ENCODE measurements around the gene ERBB4.
"Not testable (repeated sequence)": the region's sequence is repeated elsewhere in the genome, so short reads cannot be mapped to it uniquely, and the experiment has no call there.

ERBB4 gene

DNA sequence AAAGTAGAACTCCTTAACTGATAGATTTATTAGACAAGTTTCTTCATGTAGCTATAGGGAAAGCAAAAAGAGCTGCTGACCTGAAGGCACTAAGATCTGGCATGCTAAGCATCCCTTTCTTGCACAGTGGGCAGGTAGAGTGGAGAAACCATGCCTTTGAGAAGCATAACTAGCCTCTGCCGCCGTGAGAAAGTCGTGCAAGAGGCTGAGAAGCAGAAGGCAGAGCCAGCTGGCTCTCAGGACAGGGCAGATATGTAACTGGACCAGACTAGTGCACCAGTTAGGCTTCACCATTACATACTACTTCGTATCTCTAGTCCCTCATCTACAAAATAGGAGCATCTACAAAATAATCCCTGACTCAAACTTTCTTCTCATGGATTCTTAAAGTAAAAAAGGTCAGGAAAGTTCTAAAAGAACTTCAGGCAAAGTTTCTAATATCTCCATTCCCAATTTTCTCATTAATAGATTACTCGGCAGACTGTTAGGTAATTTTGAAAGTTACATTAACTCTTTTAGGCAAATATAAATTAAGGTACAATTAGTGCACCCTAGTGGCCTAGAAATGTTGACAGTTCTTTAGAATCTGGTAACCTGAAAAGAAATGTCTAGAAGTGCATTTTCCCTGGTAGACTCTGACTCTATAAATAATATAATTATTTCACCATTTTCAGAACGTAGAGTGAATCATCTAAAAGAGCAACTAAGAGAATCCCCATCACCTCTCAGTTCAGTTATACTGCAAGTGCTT is 10.3 kb downstream of the ERBB4 start:
- no peak for DNase-seq

DNA sequence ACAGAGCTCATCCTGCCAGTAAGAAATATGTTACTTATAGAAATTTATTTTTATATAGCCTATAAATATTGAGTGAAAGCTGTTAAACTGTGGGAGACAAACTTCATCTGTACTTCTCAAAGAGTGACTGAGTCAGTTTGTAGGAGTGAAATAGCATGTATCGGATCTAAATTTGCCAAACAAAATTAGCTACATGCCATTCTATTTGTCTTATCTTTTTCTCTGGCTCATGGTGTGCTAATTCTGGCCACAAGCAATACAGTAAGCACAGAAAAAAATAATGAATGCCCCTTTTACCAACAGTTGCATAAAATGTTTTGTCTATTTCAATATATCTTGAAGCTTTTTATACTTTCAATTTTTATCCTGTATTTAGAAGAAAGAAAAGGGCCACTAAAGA is 12.5 kb downstream of the ERBB4 start:
- no peak for DNase-seq

DNA sequence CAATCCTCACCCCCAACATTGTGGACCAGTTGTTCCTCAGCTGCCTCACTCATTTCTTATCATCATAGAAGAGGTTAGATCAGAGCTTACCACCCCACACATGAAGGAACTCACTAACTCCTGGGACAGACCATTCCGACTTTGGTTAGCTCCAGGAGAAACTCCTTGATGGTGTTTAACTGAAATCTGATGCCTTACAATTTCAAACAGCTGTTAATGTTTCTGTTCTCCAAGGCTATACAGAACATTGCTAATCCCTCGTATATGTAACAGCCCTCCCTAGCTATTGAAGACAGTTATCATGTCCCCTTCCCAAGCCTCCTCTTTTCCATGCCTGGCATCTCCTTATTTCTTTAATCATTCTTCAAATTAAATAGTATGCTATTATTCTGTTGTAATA is 14.8 kb downstream of the ERBB4 start:
- DNase-seq = no peak

DNA sequence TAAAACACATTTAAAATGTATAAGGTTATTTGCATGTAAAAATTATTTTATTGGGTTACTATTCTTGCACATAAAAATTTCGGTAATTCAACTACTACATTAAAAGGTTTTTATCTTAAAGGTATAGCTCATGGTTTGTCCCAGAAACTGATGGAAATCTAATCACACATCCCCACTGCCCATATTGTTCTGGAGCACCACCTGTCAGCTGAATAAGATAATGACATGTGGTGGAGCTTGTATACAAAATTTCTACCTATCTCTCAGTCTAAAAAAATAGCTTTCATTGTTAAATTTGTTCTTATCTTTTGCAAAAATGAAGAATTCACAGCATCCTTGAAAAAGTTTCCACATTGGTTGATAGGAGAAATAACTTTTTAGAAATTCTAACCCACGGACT is 18.3 kb downstream of the ERBB4 start:
- no peak for DNase-seq

DNA sequence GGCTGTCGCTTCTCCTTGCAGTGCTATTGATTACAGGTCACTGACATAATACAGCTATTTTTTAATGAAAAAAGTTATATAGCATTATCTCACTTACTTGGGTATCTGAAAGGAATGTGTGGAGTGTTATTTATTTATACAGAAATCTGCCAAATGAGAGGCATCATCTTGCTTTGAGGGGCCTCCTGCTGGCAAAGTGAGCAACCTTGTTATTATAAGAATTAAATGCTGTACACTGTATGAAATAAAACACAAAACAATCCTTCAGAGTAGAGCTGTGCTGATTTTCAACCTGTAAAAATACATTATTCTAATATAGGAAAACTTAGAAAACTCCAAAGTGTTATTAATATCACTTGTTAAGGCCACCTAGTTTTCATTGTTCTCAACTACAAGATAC is 20.9 kb downstream of the ERBB4 start:
- no peak for DNase-seq

DNA sequence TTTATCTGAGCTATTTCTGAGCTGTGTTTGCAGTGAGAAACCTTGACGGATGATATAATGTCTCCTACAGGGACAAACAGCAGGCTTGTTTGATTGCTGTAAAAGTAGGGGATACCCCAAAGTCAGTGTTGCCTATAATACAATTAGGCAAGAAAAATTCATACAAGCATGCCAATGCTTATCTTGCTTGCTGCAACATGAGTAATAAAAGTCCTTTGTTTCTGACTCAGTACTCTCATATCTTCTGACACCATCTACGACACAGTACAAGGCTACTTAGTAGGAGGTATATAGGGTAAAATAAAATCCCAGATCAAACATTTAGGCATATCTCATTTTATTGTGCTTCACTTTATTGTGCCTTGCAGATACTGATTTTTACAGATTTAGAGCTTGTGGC is 33.0 kb downstream of the ERBB4 start:
- DNase-seq = no peak

DNA sequence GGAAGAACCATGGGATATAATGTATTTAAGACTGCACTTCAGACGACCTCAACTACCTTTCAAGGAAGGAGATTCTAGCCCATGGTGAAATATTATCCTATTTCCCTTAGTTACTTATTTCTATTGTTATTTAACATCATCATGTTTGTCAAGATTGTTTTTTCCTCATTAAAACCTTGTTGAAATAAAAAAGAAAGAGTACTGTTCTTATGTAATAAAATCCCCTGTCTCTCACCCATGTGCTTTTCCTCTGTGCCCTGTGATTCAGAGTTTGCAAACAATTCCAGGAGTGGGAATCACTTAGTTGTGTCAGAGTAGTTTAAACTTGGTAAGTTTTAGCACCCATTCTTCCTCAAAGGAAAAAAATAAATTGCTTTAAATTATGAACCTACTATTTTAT is 43.6 kb downstream of the ERBB4 start:
- DNase-seq = no peak

DNA sequence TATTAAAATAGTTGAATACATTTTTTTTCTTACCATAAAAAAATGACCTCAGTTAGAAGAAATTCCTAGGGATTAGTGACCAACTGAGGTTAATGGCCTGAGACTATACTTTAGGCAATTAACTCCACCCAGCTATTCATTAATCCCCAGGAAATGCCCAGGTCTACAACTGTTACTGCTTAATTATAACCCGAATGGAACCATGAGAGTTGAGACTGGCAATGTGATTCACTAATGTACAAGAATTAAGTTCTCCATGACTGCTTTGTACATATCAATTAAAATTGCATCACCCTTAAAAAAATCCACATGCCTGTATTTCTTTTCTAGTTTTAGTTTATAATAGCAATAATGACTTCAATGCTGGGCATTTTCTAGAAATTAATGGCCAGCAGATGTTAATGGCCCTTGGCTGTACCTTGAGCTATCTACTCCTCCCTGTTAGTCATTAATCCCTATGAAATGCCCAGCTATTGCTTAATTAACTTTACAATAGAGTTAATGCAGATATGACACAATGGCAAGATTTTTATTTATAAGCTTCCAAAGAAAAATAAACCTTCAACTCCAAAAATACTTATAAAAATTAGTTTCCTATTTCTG is 44.1 kb downstream of the ERBB4 start:
- no peak for DNase-seq

DNA sequence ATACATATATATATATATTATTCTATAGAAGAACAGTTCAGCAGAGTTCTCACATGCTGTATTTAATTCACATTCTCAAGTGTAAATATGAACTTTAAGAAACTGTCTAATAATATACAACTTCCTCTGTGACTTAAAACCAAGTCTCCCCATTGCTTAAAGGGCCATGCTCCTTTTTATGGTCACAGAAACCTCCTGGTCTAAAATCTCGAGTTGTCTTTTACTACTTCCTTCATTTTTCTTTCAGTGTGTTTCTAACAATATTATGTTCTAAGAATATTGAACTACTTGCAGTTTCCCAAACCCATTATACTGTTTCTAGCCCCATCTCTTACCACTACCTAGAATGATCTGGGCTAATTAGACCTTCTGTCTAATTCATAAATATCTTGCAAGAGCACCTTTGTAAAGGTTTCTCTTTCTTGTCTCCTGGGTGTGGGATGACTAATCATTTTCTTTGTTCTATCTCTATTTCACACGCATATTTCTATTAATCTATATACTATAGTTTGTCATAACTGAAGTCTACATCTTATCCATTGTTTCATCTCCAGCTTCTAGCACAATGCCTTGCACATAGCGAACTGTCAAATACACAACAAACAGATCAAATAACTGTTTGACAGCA is 48.8 kb downstream of the ERBB4 start:
- DNase-seq = no peak

DNA sequence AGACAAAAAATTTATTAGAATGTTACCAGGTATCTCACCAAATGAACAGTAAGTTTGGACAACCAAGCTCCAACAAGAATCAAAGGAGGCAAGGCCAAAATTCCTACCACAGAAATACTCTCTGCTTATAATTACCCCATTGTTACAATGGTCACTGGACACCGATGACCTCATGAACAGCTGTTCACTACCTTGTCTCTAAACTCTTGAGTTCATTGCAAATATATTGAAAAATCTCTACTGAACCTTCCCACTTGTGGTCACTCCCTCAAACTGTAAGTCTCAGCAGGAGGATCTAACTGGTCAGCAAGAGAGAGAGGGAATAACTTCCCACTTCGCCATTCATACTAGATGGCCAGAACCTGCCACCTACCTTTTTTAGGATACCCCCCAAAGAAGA is 50.0 kb downstream of the ERBB4 start:
- DNase-seq = no peak

DNA sequence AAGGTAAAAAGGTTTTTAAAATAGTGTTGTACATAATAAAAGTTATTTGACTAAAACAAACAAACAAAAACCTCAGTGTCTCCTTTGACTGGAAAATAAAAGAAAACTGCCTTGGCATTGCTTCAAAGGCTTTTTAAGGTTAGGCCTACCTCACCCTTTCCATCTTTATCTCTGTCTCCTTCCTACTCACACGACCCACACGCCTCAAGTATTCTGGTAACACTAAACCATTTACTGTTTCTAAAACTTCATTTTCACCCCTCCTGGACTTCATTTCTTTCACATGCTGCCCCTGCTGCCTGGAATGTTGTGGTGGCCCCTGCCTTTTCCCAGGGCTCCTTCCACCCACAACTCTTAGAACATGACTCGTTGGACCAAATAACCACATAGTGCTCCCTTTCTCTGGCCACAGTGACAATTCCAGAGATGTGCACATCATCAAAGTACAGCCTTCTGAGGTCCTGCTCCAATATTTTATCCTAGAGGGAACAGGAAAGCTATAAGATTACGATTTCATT is 54.0 kb downstream of the ERBB4 start:
- DNase-seq = no peak

DNA sequence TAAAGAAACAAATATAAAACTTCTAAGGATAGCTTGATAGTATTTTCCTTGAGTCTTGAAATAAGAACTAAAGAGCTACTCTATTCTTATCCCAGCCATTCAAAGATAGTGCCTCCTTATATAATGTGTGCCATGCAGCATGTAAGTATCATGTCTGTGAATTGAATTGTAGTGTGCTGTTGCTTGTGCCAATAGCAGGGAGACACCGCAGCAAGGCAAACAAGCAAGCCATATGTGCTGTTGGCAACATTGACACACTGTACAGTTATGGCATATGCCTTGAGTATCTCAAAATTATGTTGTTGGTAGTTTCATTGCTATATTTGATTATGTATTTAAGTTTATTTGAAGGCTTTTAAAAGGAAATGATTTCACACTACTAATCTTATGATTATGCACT is 58.2 kb downstream of the ERBB4 start:
- DNase-seq = no peak

DNA sequence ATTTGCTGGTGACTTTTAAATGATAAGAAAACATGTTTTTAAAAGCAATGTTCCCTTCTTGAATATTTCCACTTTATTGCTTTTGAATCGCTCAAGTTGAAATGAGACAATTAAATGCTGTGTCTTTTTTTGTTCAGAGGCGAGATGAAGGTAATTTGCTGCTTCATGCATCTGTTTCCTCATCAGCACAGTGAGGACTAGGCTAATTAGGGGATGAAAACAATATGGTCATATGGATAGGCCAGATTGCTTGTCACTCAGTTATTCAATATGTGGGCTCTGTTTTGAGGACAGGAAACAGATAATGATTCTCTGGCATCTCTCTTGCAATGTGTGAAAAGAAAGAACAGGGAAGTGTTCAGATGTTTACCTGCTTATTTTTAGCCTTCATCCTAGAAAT is 61.0 kb downstream of the ERBB4 start:
- no peak for DNase-seq

DNA sequence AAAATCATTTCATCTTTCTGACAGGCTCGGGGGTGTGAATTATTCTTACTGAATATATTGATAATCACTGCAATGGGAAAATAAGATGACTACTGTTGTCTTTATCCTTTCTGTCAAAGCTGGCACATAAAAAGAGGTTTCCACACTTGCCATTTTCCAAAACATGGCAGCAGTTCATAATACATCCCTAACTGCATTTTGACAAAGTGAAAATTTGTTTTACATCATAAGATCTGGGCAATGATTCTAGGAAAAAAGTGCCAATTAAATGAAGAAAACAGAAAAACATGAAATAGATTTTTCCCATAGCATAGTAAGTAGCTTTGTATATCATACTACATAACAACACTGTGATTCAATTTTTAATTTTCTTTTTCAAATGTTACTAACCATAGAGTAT is 65.4 kb downstream of the ERBB4 start:
- no peak for DNase-seq

DNA sequence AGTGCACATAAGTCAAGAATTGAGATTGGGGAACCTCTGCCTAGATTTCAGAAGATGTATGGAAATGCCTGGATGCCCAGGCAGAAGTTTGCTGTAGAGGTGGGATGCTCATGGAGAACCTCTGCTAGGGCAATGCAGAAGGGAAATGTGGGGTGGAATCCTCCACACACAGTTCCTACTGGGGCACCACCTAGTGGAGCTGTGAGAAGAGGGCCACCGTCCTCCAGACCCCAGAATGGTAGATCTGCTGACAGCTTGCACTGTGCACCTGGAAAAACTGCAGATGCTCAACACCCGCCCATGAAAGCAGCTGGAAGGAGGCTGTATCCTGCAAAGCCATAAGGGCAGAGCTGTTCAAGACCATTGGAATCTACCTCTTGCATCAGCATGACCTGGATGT is 71.1 kb downstream of the ERBB4 start:
- DNase-seq = not testable (repeated sequence)

DNA sequence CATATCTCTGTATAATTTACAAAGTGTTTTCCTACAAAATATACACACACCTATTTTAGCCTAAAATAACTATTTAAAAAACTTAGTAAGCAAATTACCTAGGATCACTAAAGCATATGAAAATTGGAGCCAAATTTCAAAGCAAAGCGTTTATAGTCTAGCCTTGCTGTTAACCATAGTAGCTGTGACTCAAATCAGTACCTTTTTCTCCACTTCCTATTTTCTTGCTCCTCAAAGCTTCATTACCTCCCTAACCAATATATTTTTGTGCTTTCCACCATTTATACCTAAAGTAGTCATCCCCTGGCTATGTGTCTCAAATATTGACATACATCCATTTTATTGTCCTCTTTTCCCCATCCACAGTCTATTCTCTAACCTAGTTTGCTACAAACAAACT is 73.1 kb downstream of the ERBB4 start:
- no peak for DNase-seq

DNA sequence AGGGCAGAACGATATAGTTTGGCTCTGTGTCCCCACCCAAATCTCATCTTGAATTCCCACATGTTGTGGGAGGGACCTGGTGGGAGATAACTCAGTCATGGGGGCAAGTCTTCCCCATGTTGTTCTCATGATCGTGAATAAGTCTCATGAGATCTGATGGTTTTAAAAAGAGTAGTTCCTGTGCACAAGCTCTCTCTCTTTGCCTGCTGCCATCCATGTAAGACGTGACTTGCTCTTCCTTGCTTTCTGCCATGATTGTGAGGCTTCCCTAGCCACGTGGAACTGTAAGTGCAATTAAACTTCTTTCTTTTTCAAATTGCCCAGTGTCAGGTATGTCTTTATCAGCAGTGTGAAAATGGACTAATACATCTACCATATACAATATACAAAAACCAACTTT is 76.9 kb downstream of the ERBB4 start:
- not testable (repeated sequence) for DNase-seq

DNA sequence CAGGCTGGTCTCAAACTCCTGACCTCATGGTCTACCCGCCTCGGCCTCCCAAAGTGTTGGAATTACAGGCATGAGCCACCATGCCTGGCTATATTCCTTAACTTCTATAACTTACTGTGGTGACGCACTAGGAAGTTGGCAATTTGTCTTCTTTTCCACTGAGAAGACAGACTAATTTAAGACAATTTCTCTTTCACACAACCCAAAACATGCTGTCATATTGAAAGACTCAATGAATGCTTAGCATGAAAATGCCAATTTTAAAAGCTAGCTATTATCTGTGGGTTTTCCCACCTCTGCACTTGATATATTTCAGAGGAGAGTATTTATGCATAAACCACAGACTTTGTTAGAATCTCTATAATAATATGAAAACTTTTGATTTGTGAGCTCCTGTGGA is 84.5 kb downstream of the ERBB4 start:
- DNase-seq = no peak

DNA sequence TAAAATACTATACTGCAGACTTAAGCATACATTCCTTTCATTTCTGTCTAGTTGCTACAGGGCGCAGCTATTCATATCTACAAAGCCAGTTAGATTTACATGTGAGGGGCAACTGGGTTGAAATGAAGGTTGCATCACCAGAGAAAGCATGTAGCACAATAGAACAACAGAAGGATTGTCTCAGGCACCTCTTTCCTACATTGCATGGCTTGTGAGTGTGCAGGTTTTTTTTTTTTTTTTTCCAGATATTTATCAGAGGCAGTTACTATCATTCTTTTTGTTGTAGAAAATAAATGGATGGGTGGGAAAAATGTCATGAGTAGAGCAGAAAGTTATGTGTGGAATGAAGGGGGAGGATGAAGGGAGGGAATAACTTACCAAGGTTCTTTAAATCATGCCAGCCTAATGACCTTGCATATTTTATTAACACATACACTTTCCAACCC is 86.8 kb downstream of the ERBB4 start:
- no peak for DNase-seq

DNA sequence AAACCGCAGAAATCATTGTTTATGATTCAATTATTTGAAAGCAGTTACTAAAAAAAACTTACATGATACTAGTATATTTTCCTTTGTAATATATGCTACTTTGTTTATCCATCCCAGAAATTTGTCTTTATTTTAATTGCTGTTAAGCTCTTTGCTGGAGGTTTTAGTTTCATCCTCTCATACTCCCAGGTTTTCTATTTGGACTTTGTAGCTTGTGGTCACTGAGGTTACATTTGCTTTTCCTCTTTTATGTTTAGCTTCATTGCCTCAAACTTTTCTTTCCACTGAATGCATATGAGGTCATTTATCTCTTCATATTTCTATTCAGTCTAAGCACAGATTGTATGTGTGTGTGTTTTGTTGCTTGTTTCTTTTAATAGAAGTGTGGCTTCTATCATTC is 89.9 kb downstream of the ERBB4 start:
- DNase-seq = no peak

DNA sequence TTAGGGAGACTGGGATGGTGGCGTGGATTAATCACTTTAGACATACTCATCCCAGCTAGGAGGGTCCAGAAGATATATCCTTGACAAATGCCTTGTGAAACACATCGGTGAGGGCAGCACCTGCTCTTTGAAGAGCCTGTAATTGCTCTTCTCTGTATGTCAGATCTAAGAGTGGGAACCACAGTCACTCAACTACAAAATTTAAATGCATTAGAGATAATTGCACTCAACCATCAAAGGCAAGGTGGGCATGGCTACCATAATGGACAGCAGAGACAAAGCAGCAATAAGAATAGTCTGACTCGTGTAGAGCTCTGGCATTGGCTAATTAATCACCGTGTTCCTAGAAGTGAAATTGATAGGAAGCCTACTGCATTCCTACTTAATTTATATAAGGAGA is 96.8 kb downstream of the ERBB4 start:
- no peak for DNase-seq

DNA sequence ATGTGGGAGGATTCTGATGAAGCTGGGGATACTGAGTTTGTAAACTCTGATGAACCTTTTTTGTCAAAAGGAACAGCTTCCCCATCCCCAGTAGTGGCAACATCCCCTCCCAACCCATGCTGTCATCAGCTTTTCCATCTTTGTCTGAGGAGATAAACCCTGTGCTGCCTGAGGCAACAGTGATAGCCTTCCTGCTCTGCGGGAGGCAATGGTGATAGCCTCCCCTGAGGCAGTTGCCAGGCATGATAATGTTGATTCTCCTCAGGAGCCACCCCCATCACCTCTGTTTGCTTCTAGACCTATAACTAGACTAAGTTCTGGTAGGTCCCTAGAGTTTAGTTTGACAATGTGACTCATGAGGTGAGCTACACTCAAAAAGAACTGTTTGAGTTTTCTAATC is 97.5 kb downstream of the ERBB4 start:
- no peak for DNase-seq

DNA sequence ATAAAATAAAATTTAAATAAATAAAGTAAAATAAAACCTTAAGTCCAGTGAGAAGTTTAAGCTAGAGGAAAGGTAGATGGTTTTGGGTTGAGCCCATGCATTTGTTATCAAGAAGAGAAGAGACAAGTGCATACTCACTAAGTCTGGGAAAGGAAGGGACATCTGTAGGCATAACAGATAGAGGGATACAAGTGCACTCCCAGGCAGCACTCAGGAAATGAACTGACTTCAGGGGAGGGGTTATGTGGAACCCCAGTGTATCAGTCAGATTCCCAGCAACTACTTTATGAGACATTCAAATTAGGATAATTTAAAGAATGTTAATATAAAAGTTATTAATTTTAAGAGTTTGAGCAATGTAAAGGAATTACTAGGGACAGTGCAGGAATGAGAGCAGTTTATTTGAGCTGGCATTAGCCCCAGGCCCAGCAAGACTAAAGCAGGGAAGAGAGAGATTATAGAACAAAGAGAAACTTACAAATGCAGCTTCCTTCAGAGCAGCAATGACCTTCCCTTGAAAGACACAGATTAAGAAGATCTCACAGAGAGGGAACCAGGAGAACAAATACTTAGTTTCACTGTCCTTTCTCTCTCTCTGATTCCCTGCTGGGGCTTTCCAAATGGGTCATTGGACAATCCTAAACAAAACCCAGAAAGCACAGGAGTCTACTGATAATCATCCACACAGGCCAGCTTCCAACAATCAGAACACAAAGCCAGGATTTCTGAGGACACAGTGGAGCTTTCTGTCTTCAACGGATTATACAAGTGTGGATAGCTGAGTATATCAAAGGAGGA is 109.7 kb downstream of the ERBB4 start:
- DNase-seq = no peak

DNA sequence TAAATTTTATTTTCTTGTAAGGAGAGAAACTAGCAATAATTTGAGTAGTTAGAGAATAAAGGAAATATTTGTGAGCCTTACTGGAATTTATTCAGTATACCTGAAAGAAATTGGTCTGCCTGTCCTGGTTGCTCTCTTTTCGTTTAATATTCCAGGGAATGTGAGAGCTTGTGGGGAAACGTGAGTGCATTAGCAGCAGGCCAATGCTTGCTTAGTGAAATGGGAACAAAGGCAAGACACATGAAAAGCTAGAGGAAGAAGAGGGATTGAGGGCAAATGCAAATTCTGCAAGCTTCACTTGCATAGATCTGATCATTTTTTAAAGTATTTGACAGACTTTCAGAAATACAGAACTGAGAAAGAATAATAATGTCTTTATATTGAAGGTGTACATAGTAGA is 111.0 kb downstream of the ERBB4 start:
- DNase-seq = no peak
